Activated B cell treated with CpG ODN at 0.5 μM for 24 hours (primary cell): Measurements from ENCODE around the gene MYO5B. TPM values are rescaled to one million over a fixed set of nuclear protein-coding genes. Genes with fewer than 3 reads are reported as not detected.

Experiments used
- ATAC-seq: fragments of 200-7000 bp; cut with Tn5 transposase; one replicate; pipeline ENCODE4 v1.10.0; 2021; ENCODE audit warnings: low read depth, mild to moderate bottlenecking, moderate library complexity
- CTCF ChIA-PET: fragments of 350-600 bp; sonication (Branson Sonifier 250); formaldehyde crosslinking; loops from one replicate; lab custom pipeline; 2021; ENCODE audit warnings: antibody characterized with exemption; lab: Charles Lee
- POLR2A ChIA-PET: fragments of 350-600 bp; sonication (Branson Sonifier 250); formaldehyde crosslinking; loops from one replicate; lab custom pipeline; 2021; ENCODE audit warnings: antibody characterized with exemption; lab: Charles Lee
- DNase-seq: peaks from one replicate; pipeline ENCODE4 v3.0.0; 2022
- H3K27ac Mint-ChIP-seq: one replicate; pipeline ENCODE4 v1.8.0; 2020; ENCODE audit warnings: mixed read lengths
- H3K27me3 Mint-ChIP-seq: one replicate; pipeline ENCODE4 v1.8.0; 2021; ENCODE audit warnings: mixed read lengths
- H3K36me3 Mint-ChIP-seq: one replicate; pipeline ENCODE4 v1.8.0; 2021; ENCODE audit warnings: low read depth, mixed read lengths
- H3K4me1 Mint-ChIP-seq: one replicate; pipeline ENCODE4 v1.8.0; 2021; ENCODE audit warnings: mixed read lengths
- H3K4me3 Mint-ChIP-seq: one replicate; pipeline ENCODE4 v1.8.0; 2020; ENCODE audit warnings: mild to moderate bottlenecking, mixed read lengths
- H3K9me3 Mint-ChIP-seq: one replicate; pipeline ENCODE4 v1.8.0; 2020; ENCODE audit warnings: mixed read lengths
- CTCF ChIP-seq: fragments of 200-600 bp; IDR thresholded peaks from one replicate; pipeline ENCODE4 v1.8.0; 2022; ENCODE audit warnings: antibody characterized with exemption, mild to moderate bottlenecking
- intact Hi-C: fragments of 100-400 bp; cut with micrococcal nuclease; formaldehyde crosslinking; loops from one replicate; pipeline ENCODE4 v1.15.1; 2024
- total RNA-seq: library from RNA; stranded (reverse); gene quantifications from 2 replicates; pipeline ENCODE4 v1.2.3, GENCODE V29; 2022

MYO5B gene
- total RNA-seq, 1 donor from 2014 or later = 0.49 TPM

DNA sequence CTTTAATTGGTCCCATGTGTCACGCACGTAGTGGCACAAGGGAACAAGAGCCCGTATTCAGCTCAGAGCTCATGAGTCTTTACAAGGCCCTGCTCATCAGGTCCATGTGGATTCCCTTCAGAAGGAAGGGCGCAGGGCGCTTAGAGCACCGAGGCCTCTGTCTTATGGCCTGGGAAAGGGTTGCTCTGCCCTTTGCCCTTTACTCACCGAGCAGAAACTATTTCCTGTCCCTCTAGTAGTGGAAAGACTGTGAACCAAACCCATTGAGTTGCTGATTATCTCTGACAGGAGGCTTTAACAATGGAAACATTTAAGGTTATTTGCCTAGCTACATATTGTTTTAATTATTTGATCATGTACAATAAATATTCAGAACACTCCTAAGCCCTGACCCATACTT, 279.6 kb downstream of the MYO5B start:
- CTCF ChIA-PET = interaction anchor here (1.5 kb wide), 1 partner anchor 8 kb away, joined by 3 read pairs; no protein-coding TSS in a partner anchor
- ATAC-seq (no peak), DNase-seq (no peak)
- peaks cover 9% of the 10 kb centered on the region for H3K9me3 Mint-ChIP-seq
- H3K36me3 Mint-ChIP-seq = no peaks in the 10 kb centered on the region
- no peak overlapping the region for H3K4me3 Mint-ChIP-seq
- peaks cover 8% of the 10 kb centered on the region for H3K27me3 Mint-ChIP-seq
- POLR2A ChIA-PET = no interaction called here
- no peak for TF ChIP-seq CTCF
- intact Hi-C loops = no loop called here
- peaks cover 4% of the 10 kb centered on the region for H3K4me1 Mint-ChIP-seq
- H3K27ac Mint-ChIP-seq = no peak overlapping the region

- Mint-ChIP-seq H3K36me3 (no peaks in the 10 kb centered on the region), H3K9me3 (peaks cover 9% of the 10 kb centered on the region), H3K27me3 (peaks cover 10% of the 10 kb centered on the region), H3K4me3 (no peak overlapping the region), H3K4me1 (peaks cover 4% of the 10 kb centered on the region), H3K27ac (no peak overlapping the region)
- POLR2A ChIA-PET = no interaction called here
- CTCF ChIA-PET = no interaction called here
- intact Hi-C loops = no loop called here
- DNase-seq (no peak), ATAC-seq (no peak)
- TF ChIP-seq CTCF = no peak
Measured at GRCh38 chr18:49913221-49913620, 281.7 kb downstream of the MYO5B start.

GRCh38 chr18:49911427-49911826, 283.5 kb downstream of the MYO5B start:
- no peak overlapping the region for H3K4me3 Mint-ChIP-seq
- no peak overlapping the region for H3K27ac Mint-ChIP-seq
- DNase-seq (no peak), ATAC-seq (no peak)
- intact Hi-C loops = no loop called here
- peaks cover 4% of the 10 kb centered on the region for H3K4me1 Mint-ChIP-seq
- no peaks in the 10 kb centered on the region for H3K36me3 Mint-ChIP-seq
- peaks cover 9% of the 10 kb centered on the region for H3K9me3 Mint-ChIP-seq
- POLR2A ChIA-PET = no interaction called here
- CTCF ChIA-PET = no interaction called here
- no peak for TF ChIP-seq CTCF
- peaks cover 6% of the 10 kb centered on the region for H3K27me3 Mint-ChIP-seq

- H3K4me3 Mint-ChIP-seq = no peak overlapping the region
- peaks cover 4% of the 10 kb centered on the region for H3K4me1 Mint-ChIP-seq
- peaks cover 9% of the 10 kb centered on the region for H3K9me3 Mint-ChIP-seq
- H3K27me3 Mint-ChIP-seq = peaks cover 6% of the 10 kb centered on the region
- ChIA-PET CTCF (no interaction called here), POLR2A (no interaction called here)
- no peak for ATAC-seq
- no peak for TF ChIP-seq CTCF
- no peaks in the 10 kb centered on the region for H3K36me3 Mint-ChIP-seq
- H3K27ac Mint-ChIP-seq = no peak overlapping the region
- intact Hi-C loops = no loop called here
- DNase-seq = no peak
Measured at GRCh38 chr18:49910986-49911385, 284.0 kb downstream of the MYO5B start.

GRCh38 chr18:49910019-49910418, 284.9 kb downstream of the MYO5B start:
- Mint-ChIP-seq H3K27me3 (peaks cover 6% of the 10 kb centered on the region), H3K27ac (no peak overlapping the region), H3K9me3 (peaks cover 9% of the 10 kb centered on the region), H3K4me3 (no peak overlapping the region), H3K36me3 (no peaks in the 10 kb centered on the region), H3K4me1 (no peaks in the 10 kb centered on the region)
- no peak for DNase-seq
- CTCF ChIA-PET = no interaction called here
- POLR2A ChIA-PET = no interaction called here
- TF ChIP-seq CTCF = no peak
- no peak for ATAC-seq
- intact Hi-C loops = no loop called here
